Breast epithelium (tissue), 3 donors: ENCODE data around the gene RNASEH2C.

ENCODE experiments used
- CTCF ChIP-seq, 3 donors: fragments of 450-650 bp; IDR thresholded peaks; one replicate each; pipeline ENCODE4 v1.5.1; 2016 to 2017; ENCODE audit warnings: antibody characterized with exemption in 3 of 3, mild to moderate bottlenecking in 3 of 3, moderate library complexity in 3 of 3
- POLR2A ChIP-seq: fragments of 450-650 bp; IDR thresholded peaks from one replicate; pipeline ENCODE4 v1.6.1; 2016; ENCODE audit warnings: antibody characterized with exemption, mild to moderate bottlenecking, moderate library complexity
- POLR2AphosphoS5 ChIP-seq, 3 donors: sonication (generic); formaldehyde crosslinking; IDR thresholded peaks; one replicate each; pipeline ENCODE4 v1.6.1; 2017; ENCODE audit warnings: antibody characterized with exemption in 3 of 3

- TF ChIP-seq POLR2A (no peak), CTCF (IDR thresholded peaks at IDR 0.05) (no peak), POLR2AphosphoS5 (IDR thresholded peaks at IDR 0.05) (no peak)
Observed at GRCh38 chr11:65708451-65708850, 12.1 kb downstream of the RNASEH2C start.
